Occipital lobe (tissue), 2 donors: ENCODE results near the gene STK17B. TPM values are rescaled to one million over a fixed set of nuclear protein-coding genes. Genes with fewer than 3 reads are reported as not detected.
"Not testable (repeated sequence)": the region's sequence is repeated elsewhere in the genome, so short reads cannot be mapped to it uniquely, and the experiment has no call there.

ENCODE experiments used
- DNase-seq: peaks from one replicate; lab custom pipeline; 2025; lab: John Stamatoyannopoulos, UW
- total RNA-seq: library from RNA; depleted of rRNA; stranded (reverse); fragments of >200 nt; gene quantifications from one replicate; pipeline ENCODE4 v1.2.3, GENCODE V29; 2014

The STK17B gene
- total RNA-seq, 1 donor from 2014 or later, result 8.1 TPM

DNA sequence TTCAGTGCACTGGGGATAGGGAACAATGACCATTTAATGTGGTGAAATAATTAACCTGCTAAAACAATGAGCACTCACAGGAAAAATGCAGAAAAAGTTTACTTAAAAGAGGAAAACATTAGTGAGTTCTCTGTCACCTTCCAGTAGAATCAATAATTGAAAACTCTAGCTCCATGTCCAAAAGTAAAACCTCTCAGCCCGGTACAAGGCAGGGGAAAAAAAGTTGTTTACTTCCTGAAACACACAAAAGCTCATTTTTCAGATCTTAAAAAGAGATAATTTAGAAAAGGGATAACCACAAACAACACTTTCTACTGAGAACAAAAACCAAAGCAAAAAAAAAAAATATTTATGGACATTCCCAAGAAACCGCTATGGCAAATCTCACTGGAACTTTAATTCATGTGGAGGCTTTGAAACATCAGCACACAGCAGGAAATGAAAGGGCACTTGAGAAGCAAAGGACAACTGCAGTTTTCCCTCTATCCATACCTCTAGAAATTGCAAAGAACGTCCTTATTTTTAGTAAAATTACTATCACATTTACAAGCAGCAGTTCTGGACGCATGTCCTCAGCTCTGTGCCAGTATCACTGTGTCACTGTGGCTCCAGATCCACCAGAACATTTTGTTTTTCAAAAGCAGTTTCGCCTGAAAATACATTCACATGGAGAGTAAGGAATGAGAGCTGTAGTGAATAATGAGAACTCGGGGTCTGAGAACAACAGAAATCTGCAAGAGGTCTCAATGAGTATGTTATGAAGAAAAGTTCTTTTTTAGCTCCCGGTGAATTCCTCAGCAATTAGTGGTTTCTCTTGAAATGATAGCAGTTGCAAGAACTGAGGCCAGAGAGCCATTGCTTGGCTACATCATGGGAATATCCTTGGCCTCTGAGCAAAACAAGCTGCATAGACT is 58.1 kb downstream of the STK17B start:
- peak; percentile 3 for DNase-seq

DNA sequence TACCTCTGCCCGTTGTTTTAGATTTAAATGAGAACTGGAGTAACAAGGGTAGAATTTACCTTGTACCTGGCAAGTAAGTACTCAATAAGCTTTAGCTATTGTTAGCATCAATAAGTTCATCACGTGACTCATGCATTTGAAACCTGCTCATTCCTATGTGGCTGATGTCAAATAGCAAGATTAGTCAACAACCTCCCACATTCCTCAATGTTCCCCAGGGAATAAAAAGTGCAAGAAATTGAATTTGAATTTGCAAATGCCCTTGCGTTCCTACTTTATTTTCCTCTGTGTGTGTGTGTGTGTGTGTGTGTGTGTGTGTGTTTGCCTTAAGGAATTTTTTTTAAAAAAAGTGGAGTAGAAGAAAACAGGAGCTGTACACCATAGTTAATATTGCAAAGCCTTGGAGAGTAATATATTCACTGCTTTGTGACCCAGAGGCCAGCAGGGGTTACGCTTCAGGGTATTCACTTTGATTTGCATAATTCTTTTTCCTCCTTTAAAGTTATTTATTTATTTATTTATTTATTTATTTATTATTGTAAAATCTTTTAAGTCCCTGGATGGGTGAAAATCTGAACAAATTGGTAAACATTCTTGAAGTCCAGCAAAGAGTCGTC is 58.9 kb downstream of the STK17B start:
- DNase-seq, result no peak

DNA sequence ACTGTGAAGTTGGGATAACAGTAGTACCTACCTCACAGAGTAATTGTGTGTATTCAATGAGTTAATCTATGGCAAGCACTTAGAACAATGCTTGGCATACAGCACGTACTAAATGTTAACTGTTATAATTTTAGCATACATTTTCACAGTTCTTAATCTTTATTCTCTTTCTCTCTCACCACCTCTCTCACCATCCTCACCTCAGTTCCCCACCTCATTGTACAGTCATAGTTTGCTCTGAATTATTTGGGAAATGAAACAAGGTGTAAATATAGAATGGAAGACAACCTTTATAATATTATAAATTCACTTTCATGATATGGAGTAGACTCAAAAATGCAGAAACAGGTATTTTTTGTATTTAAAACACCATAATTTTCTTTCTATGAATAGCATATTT is 62.8 kb downstream of the STK17B start:
- no peak for DNase-seq

DNA sequence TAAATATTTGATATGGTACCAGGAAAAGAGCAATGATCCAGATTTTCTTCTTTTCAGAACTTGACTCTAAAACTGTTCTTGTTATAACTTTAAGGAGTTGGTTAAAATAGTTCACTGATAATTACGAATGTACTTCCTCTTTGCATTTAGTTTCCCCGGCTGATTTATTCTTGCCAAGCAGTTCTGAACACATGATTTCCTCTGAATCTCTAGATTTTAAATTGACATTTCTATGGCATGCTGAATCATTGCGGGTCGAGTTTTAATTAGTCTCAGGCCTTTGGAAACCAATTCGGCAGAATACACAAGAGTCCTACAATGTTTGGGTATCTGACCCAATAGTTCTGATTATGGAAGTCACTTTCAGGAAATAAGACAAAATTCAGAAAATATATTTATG is 65.4 kb downstream of the STK17B start:
- DNase-seq, result no peak

DNA sequence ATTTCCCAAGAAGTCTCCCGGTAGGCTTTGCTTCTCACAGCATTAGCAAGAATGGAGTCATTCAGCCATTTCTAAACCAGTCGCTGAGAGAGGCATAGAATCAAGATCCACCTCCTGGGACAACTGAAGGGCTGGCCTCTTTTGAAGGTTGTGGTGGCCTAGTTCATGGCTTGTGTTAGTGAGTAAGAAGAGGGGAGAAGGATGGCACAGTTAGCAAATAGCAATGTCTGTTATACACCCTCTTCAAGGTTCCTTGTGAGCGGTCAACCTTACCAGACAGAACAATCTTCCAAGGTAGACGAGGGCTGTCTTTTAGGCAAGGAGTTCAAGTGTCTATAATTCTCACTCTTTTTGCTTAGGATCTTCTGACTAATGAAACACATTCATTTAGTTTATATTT is 67.3 kb downstream of the STK17B start:
- no peak for DNase-seq

DNA sequence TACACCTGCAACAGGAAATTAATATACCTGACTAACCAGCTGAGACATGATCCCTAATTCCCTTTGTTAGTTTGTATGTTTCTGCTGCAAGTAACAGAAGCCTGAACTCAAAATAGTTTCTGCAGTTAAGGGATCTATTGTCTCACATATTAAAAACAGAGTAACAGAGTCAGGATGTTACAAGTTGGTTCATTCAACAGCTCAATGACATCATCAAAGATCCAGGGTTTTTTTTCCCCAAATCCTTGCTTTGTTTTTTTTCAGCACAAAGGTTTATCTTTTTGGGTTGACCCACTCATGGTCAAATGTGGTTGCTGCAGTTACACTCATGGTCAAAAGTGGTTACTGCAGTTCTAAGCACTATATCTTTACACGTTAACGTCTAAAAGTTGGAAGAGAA is 67.8 kb downstream of the STK17B start:
- DNase-seq, result no peak

DNA sequence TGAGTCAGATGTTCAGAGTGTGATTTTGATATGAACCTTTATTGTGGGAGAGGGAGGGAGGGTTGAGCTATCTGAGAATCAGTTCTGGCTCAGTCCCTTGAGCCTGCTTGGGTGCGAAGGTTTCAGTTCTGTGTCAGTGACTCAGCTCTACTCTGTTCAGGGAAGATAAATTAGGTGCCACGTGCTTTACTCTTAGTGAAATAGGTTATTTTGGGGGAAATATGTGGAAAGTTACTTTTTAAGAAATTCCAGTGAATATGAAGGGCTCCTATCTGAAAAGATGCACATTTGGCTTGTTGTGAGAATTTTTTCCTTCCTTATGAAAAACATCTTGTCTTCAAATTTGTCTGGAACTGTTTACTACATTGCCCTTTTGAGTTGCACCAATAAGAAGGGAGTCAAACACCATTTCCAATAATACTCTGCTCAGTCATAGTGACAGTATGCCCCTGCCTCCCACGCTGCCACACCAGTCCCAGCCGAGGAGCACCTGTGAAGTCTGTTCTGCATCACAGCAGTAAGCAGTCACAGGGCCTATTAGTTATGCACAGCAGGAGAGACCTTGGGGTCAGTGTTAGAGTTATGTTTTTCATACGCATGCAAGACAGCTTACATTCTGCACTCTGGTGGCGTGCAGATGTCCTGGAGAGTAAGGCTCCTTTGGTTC is 69.9 kb downstream of the STK17B start:
- DNase-seq, result no peak

DNA sequence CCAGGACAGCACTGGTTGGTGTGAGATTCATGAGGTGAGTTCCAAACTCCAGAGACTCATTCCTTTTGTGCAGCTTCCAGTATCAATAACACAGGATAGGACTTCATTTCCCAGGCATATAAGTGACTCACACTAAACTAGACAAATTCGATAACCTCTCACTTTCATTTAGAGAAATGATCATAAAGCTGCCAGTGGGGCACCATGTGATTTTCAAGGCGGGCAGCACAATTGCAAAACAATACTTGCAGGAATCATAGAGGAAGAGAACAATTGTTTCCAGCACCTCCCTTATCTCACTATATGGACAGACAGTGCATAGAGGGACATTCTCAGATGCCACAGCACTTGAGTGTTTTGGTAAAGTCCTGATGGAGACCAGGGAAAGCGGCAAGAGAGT is 71.5 kb downstream of the STK17B start:
- no peak for DNase-seq

DNA sequence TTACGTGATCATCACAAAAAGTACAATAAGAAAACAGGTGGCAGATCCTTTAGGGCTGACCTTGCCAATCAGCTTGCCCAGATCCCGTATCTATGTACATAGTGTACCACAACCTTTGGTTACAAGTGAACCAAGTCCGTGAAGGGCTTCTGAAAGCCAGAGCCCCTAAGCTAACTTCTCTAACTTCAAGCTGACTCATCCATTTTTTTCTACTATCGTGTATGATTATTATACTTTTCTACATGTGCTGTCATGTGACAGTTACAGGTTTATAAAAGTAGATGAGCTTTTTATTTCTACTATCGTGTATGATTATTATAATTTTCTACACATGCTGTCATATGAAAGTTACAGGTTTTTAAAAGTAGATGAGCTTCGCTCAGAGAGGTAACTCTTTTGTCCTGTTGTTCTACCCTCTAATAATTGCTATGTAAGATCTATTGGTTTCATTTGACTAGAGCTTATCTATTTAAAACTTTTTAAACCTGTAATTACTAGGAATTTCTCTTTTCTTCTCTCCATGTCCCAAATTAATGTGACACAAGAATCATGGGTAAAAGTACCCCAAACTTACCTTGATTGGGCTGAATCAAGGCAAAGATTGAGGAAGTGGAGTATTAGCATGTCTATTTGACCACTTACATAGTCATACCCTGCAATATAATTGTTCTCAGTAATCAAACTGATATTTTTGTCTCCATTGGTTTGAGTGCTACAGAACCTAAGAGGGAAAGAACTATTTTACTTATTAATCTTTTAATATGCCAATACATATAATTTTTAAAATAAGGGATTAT is 73.3 kb downstream of the STK17B start:
- no peak for DNase-seq

DNA sequence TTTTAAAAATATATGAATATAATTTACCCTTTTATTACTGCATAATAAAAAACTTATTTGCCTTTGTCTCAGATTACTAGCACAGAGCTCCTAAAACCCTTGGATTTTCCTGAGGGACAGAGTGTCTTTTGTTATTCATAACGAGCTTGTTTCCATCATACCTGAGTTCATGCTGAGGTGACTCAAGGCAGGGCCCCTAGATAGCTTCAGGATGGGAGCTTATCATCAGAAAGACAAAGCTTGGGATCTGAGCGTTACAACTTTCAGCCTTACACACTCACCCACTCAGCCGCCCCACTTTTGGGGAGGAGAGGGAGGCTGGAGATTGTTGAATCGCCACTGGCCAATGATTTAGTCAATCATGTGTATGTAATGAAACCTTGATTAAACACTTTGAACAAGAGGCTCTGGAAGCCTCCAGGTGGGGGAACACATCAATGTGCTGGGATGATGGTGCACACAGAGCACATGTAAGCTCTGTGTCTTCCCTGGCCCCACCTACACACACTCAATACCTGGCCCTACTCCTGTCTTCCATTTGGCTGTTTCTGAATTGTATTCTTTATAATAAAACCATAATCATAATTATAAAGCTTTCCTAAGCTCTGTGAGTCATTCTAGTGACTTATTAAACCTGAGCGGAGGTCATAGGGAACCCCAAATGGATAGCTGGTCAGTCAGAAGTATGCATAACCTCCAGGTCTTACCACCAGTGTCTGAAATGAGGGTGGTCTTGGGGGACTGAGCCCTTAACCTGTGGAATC is 74.2 kb downstream of the STK17B start:
- DNase-seq, result no peak

DNA sequence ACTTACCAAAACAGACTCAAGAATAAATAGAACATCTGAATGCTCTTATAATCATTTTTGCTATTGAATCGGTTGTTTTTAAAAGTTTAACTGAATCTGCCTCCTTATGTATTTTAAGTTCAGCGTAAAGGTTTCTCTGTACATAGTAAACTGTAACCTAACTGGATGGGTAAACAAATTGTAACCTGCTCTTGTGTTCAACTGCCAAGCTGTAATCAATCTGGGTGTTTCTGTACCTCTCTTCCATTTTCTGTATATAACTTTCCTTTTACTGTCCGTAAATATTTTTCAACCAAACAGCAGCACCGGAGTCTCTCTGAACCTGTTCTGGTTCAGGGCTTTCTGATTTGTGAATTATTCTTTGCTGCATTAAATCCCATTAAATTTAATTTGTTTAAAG is 75.1 kb downstream of the STK17B start:
- no peak for DNase-seq

DNA sequence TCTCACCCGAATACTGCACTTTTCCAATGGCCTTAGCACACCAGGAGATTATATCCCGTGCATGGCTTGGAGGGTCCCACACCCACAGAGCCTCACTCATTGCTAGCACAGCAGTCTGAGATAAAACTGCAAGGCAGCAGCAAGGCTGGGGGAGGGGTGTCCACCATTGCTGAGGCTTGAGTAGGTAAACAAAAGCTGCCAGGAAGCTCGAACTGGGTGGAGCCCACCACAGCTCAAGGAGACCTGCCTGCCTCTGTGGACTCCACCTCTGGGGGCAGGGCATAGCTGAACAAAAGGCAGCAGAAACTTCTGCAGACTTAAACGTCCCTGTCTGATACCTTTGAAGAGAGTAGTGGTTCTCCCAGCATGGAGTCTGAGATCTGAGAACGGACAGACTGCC is 81.9 kb downstream of the STK17B start:
- DNase-seq, result not testable (repeated sequence)

DNA sequence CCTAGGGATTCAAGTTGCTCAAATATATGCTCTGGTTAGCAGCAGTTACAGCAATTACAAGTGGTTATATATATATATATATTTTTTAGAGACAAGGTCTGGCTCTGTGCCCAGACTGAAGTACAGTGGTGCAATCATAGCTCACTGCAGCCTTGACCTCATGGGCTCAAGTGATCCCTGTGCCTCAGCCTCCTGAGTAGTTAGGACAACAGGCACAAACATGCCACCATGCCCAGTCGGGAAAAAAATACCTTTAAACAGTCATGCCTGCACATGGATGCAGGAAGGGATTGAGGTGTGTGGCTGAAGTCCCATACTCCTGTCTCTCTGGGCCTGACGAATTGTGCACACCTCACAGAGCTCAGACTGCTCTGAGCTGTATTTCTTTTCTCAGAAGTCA is 83.2 kb downstream of the STK17B start:
- no peak for DNase-seq

DNA sequence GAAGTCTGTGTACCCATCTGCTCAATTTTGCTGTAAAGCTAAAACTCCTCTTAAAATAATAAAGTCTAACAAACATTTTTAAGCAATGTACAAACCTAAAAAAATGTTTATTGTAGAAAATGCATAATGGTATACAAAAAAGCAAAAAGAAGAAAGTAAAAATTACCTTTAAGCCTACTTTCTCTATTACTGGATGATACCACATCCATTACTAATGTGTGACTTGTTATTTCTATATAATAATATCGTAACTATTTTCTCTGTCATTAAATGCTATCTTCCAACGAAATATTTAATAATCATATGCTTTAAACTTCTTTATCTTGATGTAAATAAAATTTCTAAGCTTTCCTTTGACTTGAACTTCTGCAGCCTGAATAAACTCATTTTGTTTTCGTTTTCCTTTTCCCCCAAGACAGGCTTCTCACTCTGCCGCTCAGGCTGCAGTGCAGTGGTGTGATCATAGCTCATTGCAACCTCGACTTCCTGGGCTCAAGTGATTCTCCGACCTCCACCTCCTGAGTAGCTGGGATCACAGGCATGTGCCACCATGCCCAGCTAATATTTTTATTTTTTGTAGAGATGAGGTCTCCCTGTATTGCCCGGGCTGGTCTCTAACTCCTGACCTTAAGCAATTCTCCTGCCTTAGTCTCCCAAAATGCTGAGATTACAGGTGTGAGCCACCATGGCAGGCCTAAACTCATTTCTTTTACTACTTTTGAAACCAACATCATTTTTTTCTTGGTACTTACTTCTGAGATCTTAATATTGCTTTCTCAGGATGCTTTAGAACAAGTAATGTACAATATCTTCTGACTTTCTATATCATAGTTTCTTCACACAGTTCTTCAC is 84.6 kb downstream of the STK17B start:
- DNase-seq, result no peak

DNA sequence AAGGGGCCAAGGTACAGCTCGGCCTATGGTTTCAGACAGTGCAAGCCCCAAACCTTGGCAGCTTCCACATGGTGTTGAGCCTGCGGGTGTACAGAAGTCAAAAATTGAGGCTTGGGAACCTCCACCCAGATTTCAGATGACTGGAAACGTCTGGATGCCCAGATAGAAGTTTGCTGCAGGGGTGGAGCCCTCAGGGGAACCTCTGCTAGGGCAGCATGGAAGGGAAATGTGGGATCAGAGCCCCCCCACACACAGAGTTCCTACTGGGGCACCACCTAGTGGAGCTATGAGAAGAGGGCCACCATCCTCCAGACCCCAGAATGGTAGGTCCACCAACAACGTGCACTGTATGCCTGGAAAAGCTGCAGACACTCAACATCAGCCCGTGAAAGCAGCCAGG is 87.8 kb downstream of the STK17B start:
- DNase-seq, result no peak

Other genes with a start within 250 kb of the STK17B start
- 16.5 TPM for gene DNAH7, start 102.7 kb downstream of the STK17B start, total RNA-seq